ENCODE data around the gene PHKB.

The PHKB gene

DNA sequence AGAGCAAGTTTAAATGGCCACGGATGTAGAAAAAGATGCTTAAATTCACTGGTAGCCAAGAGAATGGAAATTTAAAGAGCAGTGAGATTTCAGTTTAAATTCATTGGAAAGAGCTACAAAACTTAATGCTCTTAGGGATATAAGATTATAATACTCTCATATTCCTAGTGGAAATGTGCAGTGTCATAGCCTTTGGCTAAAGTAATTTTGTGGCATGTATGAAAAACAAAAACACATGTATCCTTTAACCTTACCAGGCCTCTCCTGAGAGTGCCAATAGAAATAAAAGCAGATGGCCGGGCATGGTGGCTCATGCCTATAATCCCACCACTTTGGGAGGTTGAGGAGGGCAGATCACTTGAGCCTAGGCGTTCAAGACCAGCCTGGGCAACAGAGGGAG is 289.2 kb downstream of the PHKB start:
- Histone ChIP-seq H3K4me1 (ENCODE audit: insufficient read depth, poor library complexity, severe bottlenecking) (no peaks in the 10 kb centered on the region), H3K4me3 (ENCODE audit: severe bottlenecking) (no peak overlapping the region), H3K27ac (ENCODE audit: poor library complexity, severe bottlenecking) (no peak overlapping the region), H3K9me3 (ENCODE audit: severe bottlenecking) (no peaks in the 10 kb centered on the region), H3K27me3 (ENCODE audit: insufficient read depth, poor library complexity, severe bottlenecking) (no peaks in the 10 kb centered on the region), H3K36me3 (ENCODE audit: low read depth) (no peaks in the 10 kb centered on the region)
- no peak for DNase-seq (ENCODE audit: low spot score)
- TF ChIP-seq, protein P1, sequence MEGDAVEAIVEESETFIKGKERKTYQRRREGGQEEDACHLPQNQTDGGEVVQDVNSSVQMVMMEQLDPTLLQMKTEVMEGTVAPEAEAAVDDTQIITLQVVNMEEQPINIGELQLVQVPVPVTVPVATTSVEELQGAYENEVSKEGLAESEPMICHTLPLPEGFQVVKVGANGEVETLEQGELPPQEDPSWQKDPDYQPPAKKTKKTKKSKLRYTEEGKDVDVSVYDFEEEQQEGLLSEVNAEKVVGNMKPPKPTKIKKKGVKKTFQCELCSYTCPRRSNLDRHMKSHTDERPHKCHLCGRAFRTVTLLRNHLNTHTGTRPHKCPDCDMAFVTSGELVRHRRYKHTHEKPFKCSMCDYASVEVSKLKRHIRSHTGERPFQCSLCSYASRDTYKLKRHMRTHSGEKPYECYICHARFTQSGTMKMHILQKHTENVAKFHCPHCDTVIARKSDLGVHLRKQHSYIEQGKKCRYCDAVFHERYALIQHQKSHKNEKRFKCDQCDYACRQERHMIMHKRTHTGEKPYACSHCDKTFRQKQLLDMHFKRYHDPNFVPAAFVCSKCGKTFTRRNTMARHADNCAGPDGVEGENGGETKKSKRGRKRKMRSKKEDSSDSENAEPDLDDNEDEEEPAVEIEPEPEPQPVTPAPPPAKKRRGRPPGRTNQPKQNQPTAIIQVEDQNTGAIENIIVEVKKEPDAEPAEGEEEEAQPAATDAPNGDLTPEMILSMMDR (IDR thresholded peaks at IDR 0.05; ENCODE audit: poor library complexity, severe bottlenecking), result no peak
- no peak for ATAC-seq (ENCODE audit: low read depth)

All from RWPE2 (cell line).